K562 (cell line): ENCODE results near the gene LYRM1. TPM values are rescaled to one million over a fixed set of nuclear protein-coding genes. Genes with fewer than 3 reads are reported as not detected.

Experiments
- ARID2 ChIP-seq: fragments of 450-650 bp; IDR thresholded peaks from 2 replicates; pipeline ENCODE4 v1.6.1; 2017; ENCODE audit warnings: antibody characterized with exemption, mild to moderate bottlenecking
- CHD2 ChIP-seq: IDR thresholded peaks from 2 replicates; pipeline ENCODE4 v1.6.1; 2011; ENCODE audit warnings: low read depth, low read length
- CHD4 ChIP-seq: fragments of 200-600 bp; sonication (generic); IDR thresholded peaks from 3 replicates; pipeline ENCODE4 v1.6.1; 2012; ENCODE audit warnings: low read depth, mild to moderate bottlenecking, mixed read lengths, low read length, inconsistent platforms; ENCODE audit not compliant: insufficient read depth, insufficient replicate concordance, poor library complexity, severe bottlenecking
- E2F3 ChIP-seq: fragments of 250-450 bp; sonication (Bioruptor Pico); IDR thresholded peaks from 2 replicates; pipeline ENCODE4 v1.4.0; 2020; ENCODE audit warnings: mild to moderate bottlenecking
- GTF2A2 ChIP-seq: IDR thresholded peaks from 2 replicates; pipeline ENCODE4 v1.6.1; 2016; ENCODE audit warnings: mild to moderate bottlenecking, missing genetic modification characterization, missing compliant biosample characterization
- KLF10 ChIP-seq: fragments of 250-450 bp; sonication (Bioruptor Pico); IDR thresholded peaks from 2 replicates; pipeline ENCODE4 v1.6.1; 2021; ENCODE audit warnings: matching md5 sums
- MEF2A ChIP-seq: IDR thresholded peaks from 2 replicates; pipeline ENCODE4 v1.6.1; 2011; ENCODE audit warnings: low read depth, mild to moderate bottlenecking, low read length, moderate library complexity; ENCODE audit not compliant: control insufficient read depth
- POLR2G ChIP-seq: fragments of 200-400 bp; formaldehyde crosslinking; IDR thresholded peaks from 2 replicates; pipeline ENCODE4 v1.6.1; 2017; ENCODE audit warnings: low read depth, mild to moderate bottlenecking, antibody characterized with exemption, low read length, moderate library complexity
- POLR3G ChIP-seq: IDR thresholded peaks from 2 replicates; pipeline ENCODE4 v1.6.1; 2011; ENCODE audit not compliant: insufficient read length, insufficient replicate concordance; ENCODE audit errors: extremely low read depth
- RFX7 ChIP-seq: fragments of 250-450 bp; sonication (Bioruptor Pico); IDR thresholded peaks from 2 replicates; pipeline ENCODE4 v1.5.1; 2021; ENCODE audit warnings: mild to moderate bottlenecking
- RNF2 ChIP-seq: sonication (generic); IDR thresholded peaks from 2 replicates; pipeline ENCODE4 v1.6.1; 2016
- TGIF2 ChIP-seq: sonication (generic); formaldehyde crosslinking; IDR thresholded peaks from 2 replicates; pipeline ENCODE4 v1.8.1; 2022; ENCODE audit warnings: mild to moderate bottlenecking, missing genetic modification reagents, moderate library complexity
- ZFP1 ChIP-seq: fragments of 450-650 bp; formaldehyde crosslinking; IDR thresholded peaks from 2 replicates; pipeline ENCODE4 v1.4.0; 2020; ENCODE audit warnings: mild to moderate bottlenecking, mixed read lengths
- ZNF174 ChIP-seq: fragments of 250-450 bp; sonication (Bioruptor Pico); IDR thresholded peaks from 2 replicates; pipeline ENCODE4 v1.4.0; 2020; ENCODE audit warnings: mild to moderate bottlenecking
- ZNF239 ChIP-seq: fragments of 250-450 bp; sonication (Bioruptor Pico); IDR thresholded peaks from 2 replicates; pipeline ENCODE4 v1.4.0; 2020; ENCODE audit warnings: mild to moderate bottlenecking
- ZNF561 ChIP-seq: fragments of 450-650 bp; formaldehyde crosslinking; conservative IDR thresholded peaks from 2 replicates; pipeline ENCODE4 v1.4.0; 2020; ENCODE audit warnings: mild to moderate bottlenecking, moderate library complexity
- ZNF583 ChIP-seq: fragments of 250-450 bp; sonication (Bioruptor Pico); IDR thresholded peaks from 2 replicates; pipeline ENCODE4 v1.4.0; 2020
- polyA plus RNA-seq, 8 experiments: library from polyadenylated mRNA; depleted of rRNA in 4 of 8; stranded (reverse) in 5 of 8; unstranded in 3 of 8; fragments of >200 nt; fragmentation: Nextera tagmentation in 2 of 8; fragmentation: Illumina TruSeq in 1 of 8; extraction: Ambion mirVana in 2 of 8; extraction: Trizol in 1 of 8; gene quantifications; 2 replicates each; pipeline versions ENCODE4 v1.2.1 to v1.2.3, GENCODE V29; 2011 to 2014; ENCODE audit warnings: inconsistent platforms in 1 of 8, missing spikeins in 1 of 8
- total RNA-seq, 7 experiments: library from RNA; depleted of rRNA in 6 of 7; stranded (reverse); fragments of >200 nt in 6 of 7; fragmentation: Illumina TruSeq in 2 of 7; extraction: Trizol in 2 of 7; gene quantifications; 2 replicates each; pipeline versions ENCODE4 v1.2.1 to v1.2.3, GENCODE V29; 2011 to 2021; ENCODE audit warnings: low replicate concordance in 1 of 7
- TF ChIP-seq, protein P1 (sequence below): fragments of 250-450 bp; sonication (Bioruptor Pico); IDR thresholded peaks from 2 replicates; pipeline ENCODE4 v1.5.0; 2021; ENCODE audit warnings: mild to moderate bottlenecking, borderline replicate concordance
- TF ChIP-seq, protein P2 (sequence below), 3 experiments: fragments of 200-800 bp in 1 of 3; fragments of 250-450 bp in 1 of 3; fragments of 450-650 bp in 1 of 3; sonication (Bioruptor Pico) in 1 of 3; sonication (Bioruptor generic) in 1 of 3; formaldehyde crosslinking in 1 of 3; IDR thresholded peaks; 2 replicates each; pipeline versions ENCODE4 v1.6.1 to v1.8.0; 2016 to 2022; ENCODE audit warnings: mild to moderate bottlenecking in 2 of 3, missing genetic modification characterization in 2 of 3, missing compliant biosample characterization in 1 of 3, moderate library complexity in 1 of 3
- TF ChIP-seq, protein P3 (sequence below): fragments of 450-650 bp; formaldehyde crosslinking; conservative IDR thresholded peaks from 2 replicates; pipeline ENCODE4 v1.4.0; 2022; ENCODE audit warnings: mild to moderate bottlenecking, missing genetic modification characterization

The LYRM1 gene
- total and polyA plus RNA-seq, 9 of the 15 experiments (the other 6 are each of a cell fraction or from before 2014, with no cell fraction given): 17.5 to 44.1 (median 32.7) TPM

DNA sequence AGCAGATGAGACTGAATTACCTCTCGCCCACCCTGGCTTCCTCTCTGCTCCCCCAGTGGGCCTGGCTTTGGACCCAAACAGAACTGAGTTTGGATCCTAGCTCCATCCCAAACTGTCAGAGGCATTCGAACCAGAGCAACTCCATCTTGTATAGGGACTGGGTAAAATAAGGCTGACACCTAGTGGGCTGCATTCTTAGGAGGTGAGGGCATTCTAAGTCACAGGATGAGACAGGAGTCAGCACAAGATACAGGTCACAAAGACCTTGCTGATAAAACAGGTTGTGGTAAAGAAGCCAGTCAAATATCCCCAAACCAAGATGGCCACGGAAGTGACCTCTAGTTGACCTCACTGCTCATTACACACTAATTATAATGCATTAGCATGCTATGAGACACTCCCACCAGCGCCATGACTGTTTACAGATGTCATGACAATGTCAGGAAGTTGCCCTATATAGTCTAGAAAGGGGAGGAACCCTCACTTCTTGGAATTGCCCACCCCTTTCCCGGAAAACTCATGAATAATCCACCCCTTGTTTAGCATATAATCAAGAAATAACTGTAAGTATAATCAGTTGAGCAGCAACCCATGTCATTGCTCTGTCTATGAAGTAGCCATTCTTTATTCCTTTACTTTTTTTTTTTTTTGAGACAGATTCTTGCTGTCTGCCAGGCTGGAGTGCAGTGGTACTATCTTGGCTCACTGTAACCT lies 44.4 kb downstream of the LYRM1 start (continued):
- TF ChIP-seq, protein P1, sequence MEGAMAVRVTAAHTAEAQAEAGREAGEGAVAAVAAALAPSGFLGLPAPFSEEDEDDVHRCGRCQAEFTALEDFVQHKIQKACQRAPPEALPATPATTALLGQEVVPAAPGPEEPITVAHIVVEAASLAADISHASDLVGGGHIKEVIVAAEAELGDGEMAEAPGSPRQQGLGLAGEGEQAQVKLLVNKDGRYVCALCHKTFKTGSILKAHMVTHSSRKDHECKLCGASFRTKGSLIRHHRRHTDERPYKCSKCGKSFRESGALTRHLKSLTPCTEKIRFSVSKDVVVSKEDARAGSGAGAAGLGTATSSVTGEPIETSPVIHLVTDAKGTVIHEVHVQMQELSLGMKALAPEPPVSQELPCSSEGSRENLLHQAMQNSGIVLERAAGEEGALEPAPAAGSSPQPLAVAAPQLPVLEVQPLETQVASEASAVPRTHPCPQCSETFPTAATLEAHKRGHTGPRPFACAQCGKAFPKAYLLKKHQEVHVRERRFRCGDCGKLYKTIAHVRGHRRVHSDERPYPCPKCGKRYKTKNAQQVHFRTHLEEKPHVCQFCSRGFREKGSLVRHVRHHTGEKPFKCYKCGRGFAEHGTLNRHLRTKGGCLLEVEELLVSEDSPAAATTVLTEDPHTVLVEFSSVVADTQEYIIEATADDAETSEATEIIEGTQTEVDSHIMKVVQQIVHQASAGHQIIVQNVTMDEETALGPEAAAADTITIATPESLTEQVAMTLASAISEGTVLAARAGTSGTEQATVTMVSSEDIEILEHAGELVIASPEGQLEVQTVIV: peak; percentile 93
- TF ChIP-seq ZNF174 (CRISPR knock-in tag) (peak; percentile 99), ZFP1 (peak; percentile 98), MEF2A (no peak), CHD4 (no peak), GTF2A2 (tag) (peak; percentile 98), ZNF561 (CRISPR knock-in tag) (peak; percentile 99), CHD2 (no peak), ZNF583 (peak; percentile 100), RFX7 (peak; percentile 97), KLF10 (CRISPR knock-in tag) (peak; percentile 97), RNF2 (peak; percentile 53; the same call in 1 of the 2 replicates), TGIF2 (CRISPR knock-in tag) (no peak), ARID2 (no peak), E2F3 (CRISPR knock-in tag) (peak; percentile 100), POLR3G (no peak), ZNF239 (peak; percentile 99), POLR2G (no peak)
- TF ChIP-seq, protein P2, sequence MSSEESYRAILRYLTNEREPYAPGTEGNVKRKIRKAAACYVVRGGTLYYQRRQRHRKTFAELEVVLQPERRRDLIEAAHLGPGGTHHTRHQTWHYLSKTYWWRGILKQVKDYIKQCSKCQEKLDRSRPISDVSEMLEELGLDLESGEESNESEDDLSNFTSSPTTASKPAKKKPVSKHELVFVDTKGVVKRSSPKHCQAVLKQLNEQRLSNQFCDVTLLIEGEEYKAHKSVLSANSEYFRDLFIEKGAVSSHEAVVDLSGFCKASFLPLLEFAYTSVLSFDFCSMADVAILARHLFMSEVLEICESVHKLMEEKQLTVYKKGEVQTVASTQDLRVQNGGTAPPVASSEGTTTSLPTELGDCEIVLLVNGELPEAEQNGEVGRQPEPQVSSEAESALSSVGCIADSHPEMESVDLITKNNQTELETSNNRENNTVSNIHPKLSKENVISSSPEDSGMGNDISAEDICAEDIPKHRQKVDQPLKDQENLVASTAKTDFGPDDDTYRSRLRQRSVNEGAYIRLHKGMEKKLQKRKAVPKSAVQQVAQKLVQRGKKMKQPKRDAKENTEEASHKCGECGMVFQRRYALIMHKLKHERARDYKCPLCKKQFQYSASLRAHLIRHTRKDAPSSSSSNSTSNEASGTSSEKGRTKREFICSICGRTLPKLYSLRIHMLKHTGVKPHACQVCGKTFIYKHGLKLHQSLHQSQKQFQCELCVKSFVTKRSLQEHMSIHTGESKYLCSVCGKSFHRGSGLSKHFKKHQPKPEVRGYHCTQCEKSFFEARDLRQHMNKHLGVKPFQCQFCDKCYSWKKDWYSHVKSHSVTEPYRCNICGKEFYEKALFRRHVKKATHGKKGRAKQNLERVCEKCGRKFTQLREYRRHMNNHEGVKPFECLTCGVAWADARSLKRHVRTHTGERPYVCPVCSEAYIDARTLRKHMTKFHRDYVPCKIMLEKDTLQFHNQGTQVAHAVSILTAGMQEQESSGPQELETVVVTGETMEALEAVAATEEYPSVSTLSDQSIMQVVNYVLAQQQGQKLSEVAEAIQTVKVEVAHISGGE (CRISPR knock-in tag; IDR thresholded peaks at IDR 0.05): peak in 2 of 3 experiments; percentile 68 to 94; a peak in 4 of 6 replicates
- TF ChIP-seq, protein P3, sequence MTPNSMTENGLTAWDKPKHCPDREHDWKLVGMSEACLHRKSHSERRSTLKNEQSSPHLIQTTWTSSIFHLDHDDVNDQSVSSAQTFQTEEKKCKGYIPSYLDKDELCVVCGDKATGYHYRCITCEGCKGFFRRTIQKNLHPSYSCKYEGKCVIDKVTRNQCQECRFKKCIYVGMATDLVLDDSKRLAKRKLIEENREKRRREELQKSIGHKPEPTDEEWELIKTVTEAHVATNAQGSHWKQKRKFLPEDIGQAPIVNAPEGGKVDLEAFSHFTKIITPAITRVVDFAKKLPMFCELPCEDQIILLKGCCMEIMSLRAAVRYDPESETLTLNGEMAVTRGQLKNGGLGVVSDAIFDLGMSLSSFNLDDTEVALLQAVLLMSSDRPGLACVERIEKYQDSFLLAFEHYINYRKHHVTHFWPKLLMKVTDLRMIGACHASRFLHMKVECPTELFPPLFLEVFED (CRISPR knock-in tag): peak; percentile 100
